Spleen (tissue), 7 donors: ENCODE results near the gene LRRC59.

ENCODE experiments used
- CTCF ChIP-seq, 11 experiments: fragments of 200-600 bp in 7 of 11; fragments of 450-650 bp in 4 of 11; sonication (generic) in 4 of 11; IDR thresholded peaks in 8 of 11; conservative IDR thresholded peaks in 3 of 11; 1 replicate in 7 of 11; 2 replicates in 4 of 11; pipeline versions ENCODE4 v1.4.0 to v1.8.0; 2016 to 2021; ENCODE audit warnings: antibody characterized with exemption in 11 of 11, inconsistent platforms in 4 of 11, mild to moderate bottlenecking in 1 of 11
- POLR2A ChIP-seq, 3 donors: fragments of 450-650 bp; IDR thresholded peaks; one replicate each; pipeline ENCODE4 v1.5.1; 2017; ENCODE audit warnings: antibody characterized with exemption in 3 of 3, mild to moderate bottlenecking in 1 of 3
- donor health status: DM: no; HTN: no; CAD: no; lungs with moderate emphysema.
- donor health status: DM: no; HTN: no; CAD: no.
- donor health status: DM: no; HTN: no; CAD: no.

GRCh38 chr17:50426472-50426782 is 29.1 kb upstream of the LRRC59 start:
- TF ChIP-seq CTCF (IDR thresholded peaks at IDR 0.05 in 8 of 11, conservative IDR thresholded peaks at IDR 0.05 in 3 of 11): no peak
- no peak for TF ChIP-seq POLR2A (IDR thresholded peaks at IDR 0.05)
